ES-I3 (cell line): Measurements from ENCODE around the gene HLA-DOA.

Experiments used
- H3K36me3 ChIP-seq: 2 replicates; pipeline ENCODE4 v1.6.1; 2013; ENCODE audit warnings: mild to moderate bottlenecking, low read length, control low read depth, moderate library complexity; ENCODE audit not compliant: insufficient read depth
- H3K4me1 ChIP-seq: 2 replicates; pipeline ENCODE4 v1.6.1; 2013; ENCODE audit warnings: mild to moderate bottlenecking, control low read depth, low read length; ENCODE audit not compliant: insufficient read depth
- H3K9ac ChIP-seq: 2 replicates; pipeline ENCODE4 v1.6.1; 2013; ENCODE audit warnings: low read depth, mild to moderate bottlenecking, low read length, moderate library complexity
- H3K9me3 ChIP-seq: 2 replicates; pipeline ENCODE4 v1.6.1; 2013; ENCODE audit warnings: mild to moderate bottlenecking, low read length, moderate library complexity; ENCODE audit not compliant: control insufficient read depth, insufficient read depth

The HLA-DOA gene

GRCh38 chr6:33024521-33024920, 15.1 kb upstream of the HLA-DOA start:
- Histone ChIP-seq H3K36me3 (no peaks in the 10 kb centered on the region), H3K9me3 (no peaks in the 10 kb centered on the region), H3K9ac (no peak overlapping the region), H3K4me1 (no peaks in the 10 kb centered on the region)

- Histone ChIP-seq H3K36me3 (no peaks in the 10 kb centered on the region), H3K9ac (no peak overlapping the region), H3K9me3 (no peaks in the 10 kb centered on the region), H3K4me1 (no peaks in the 10 kb centered on the region)
Observed at GRCh38 chr6:33023536-33023935, 14.1 kb upstream of the HLA-DOA start.

GRCh38 chr6:33021917-33022316, 12.5 kb upstream of the HLA-DOA start:
- Histone ChIP-seq H3K9ac (no peak overlapping the region), H3K9me3 (no peaks in the 10 kb centered on the region), H3K36me3 (no peaks in the 10 kb centered on the region), H3K4me1 (no peaks in the 10 kb centered on the region)

GRCh38 chr6:33019372-33019771, 10.0 kb upstream of the HLA-DOA start:
- H3K36me3 ChIP-seq: no peaks in the 10 kb centered on the region
- no peaks in the 10 kb centered on the region for H3K4me1 ChIP-seq
- no peaks in the 10 kb centered on the region for H3K9me3 ChIP-seq
- no peak overlapping the region for H3K9ac ChIP-seq

- no peak overlapping the region for H3K9ac ChIP-seq
- H3K9me3 ChIP-seq: no peaks in the 10 kb centered on the region
- no peaks in the 10 kb centered on the region for H3K36me3 ChIP-seq
- H3K4me1 ChIP-seq: no peaks in the 10 kb centered on the region
Observed at GRCh38 chr6:33018904-33019303, 9.5 kb upstream of the HLA-DOA start.

- H3K36me3 ChIP-seq: no peaks in the 10 kb centered on the region
- no peaks in the 10 kb centered on the region for H3K4me1 ChIP-seq
- no peak overlapping the region for H3K9ac ChIP-seq
- H3K9me3 ChIP-seq: no peaks in the 10 kb centered on the region
Observed at GRCh38 chr6:33018418-33018817, 9.0 kb upstream of the HLA-DOA start.

- Histone ChIP-seq H3K9ac (no peak overlapping the region), H3K9me3 (no peaks in the 10 kb centered on the region), H3K36me3 (no peaks in the 10 kb centered on the region), H3K4me1 (no peaks in the 10 kb centered on the region)
Observed at GRCh38 chr6:33017694-33018353, 8.4 kb upstream of the HLA-DOA start.

- Histone ChIP-seq H3K36me3 (no peaks in the 10 kb centered on the region), H3K9me3 (no peaks in the 10 kb centered on the region), H3K9ac (no peak overlapping the region), H3K4me1 (no peaks in the 10 kb centered on the region)
Observed at GRCh38 chr6:33017018-33017417, 7.6 kb upstream of the HLA-DOA start.

- Histone ChIP-seq H3K9ac (no peak overlapping the region), H3K36me3 (no peaks in the 10 kb centered on the region), H3K9me3 (no peaks in the 10 kb centered on the region), H3K4me1 (no peaks in the 10 kb centered on the region)
Observed at GRCh38 chr6:33015798-33016197, 6.4 kb upstream of the HLA-DOA start.

- Histone ChIP-seq H3K9ac (no peak overlapping the region), H3K4me1 (0 out of 2 replicates have a peak, but pooled peaks cover 4% of the 10 kb centered on the region), H3K9me3 (no peaks in the 10 kb centered on the region), H3K36me3 (no peaks in the 10 kb centered on the region)
Observed at GRCh38 chr6:33014841-33015634, 5.6 kb upstream of the HLA-DOA start.

- H3K36me3 ChIP-seq: no peaks in the 10 kb centered on the region
- no peak overlapping the region for H3K9ac ChIP-seq
- no peaks in the 10 kb centered on the region for H3K9me3 ChIP-seq
- 0 out of 2 replicates have a peak, but pooled peaks cover 5% of the 10 kb centered on the region for H3K4me1 ChIP-seq
Observed at GRCh38 chr6:33013608-33014007, 4.2 kb upstream of the HLA-DOA start.

GRCh38 chr6:33010356-33010755, 965 bp upstream of the HLA-DOA start:
- Histone ChIP-seq H3K9me3 (no peaks in the 10 kb centered on the region), H3K36me3 (no peaks in the 10 kb centered on the region), H3K4me1 (0 out of 2 replicates have a peak, but pooled peaks cover 5% of the 10 kb centered on the region), H3K9ac (no peak overlapping the region)

- Histone ChIP-seq H3K9ac (no peak overlapping the region), H3K9me3 (no peaks in the 10 kb centered on the region), H3K4me1 (0 out of 2 replicates have a peak, but pooled peaks cover 5% of the 10 kb centered on the region), H3K36me3 (no peaks in the 10 kb centered on the region)
Observed at GRCh38 chr6:33007831-33008400, 1.5 kb downstream of the HLA-DOA start.

- Histone ChIP-seq H3K4me1 (0 out of 2 replicates have a peak, but pooled peaks cover under 1% of the 10 kb centered on the region), H3K9me3 (no peaks in the 10 kb centered on the region), H3K36me3 (no peaks in the 10 kb centered on the region), H3K9ac (no peak overlapping the region)
Observed at GRCh38 chr6:33004940-33005339, 4.5 kb downstream of the HLA-DOA start.

GRCh38 chr6:33001685-33002084, 7.7 kb downstream of the HLA-DOA start:
- Histone ChIP-seq H3K36me3 (no peaks in the 10 kb centered on the region), H3K9me3 (no peaks in the 10 kb centered on the region), H3K4me1 (no peaks in the 10 kb centered on the region), H3K9ac (no peak overlapping the region)
